Measurements from ENCODE around the gene SLC35C1.

DNA sequence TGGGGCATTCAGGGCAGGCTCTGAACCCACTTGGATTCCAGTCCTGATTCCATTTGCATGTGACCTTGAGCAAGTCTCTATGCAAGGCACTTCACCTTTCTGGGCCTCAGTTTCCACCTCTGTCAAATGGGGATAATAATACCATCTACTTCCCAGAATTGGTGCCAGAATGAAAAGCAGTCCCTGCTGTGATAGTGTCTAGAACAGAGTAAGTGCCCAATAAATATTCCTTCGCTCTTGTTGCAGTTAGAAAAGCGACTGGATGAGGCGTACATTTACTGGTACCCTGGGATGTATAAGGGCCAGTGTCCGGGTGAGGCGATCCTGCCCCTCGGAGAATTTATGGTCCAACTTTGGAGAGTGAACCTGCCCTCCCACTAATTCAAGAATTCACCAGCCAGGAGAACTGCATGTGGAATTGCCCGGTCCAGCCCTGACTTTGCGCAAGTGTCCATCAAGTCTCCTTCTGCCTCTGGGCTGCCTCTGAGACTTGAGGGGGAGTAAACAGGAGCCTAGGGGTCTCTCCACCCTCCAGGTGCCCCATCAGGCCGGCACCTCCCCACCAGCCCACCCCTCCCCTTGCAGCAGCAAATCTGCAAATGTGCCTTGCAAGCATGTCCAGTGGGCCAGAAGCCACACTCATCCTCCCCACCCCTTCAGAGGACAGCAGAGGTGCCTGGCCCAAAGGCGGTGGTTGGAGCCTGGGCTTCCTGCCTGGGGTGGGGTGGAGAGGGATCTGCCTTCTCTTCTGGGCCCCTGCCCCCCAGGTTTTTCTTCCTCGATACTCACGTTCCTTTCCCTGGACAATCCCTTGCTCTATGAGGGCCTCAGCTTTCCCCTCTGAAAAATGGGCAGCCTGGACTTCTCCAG is 30.9 kb upstream of the SLC35C1 start:
- TF ChIP-seq, protein P1, sequence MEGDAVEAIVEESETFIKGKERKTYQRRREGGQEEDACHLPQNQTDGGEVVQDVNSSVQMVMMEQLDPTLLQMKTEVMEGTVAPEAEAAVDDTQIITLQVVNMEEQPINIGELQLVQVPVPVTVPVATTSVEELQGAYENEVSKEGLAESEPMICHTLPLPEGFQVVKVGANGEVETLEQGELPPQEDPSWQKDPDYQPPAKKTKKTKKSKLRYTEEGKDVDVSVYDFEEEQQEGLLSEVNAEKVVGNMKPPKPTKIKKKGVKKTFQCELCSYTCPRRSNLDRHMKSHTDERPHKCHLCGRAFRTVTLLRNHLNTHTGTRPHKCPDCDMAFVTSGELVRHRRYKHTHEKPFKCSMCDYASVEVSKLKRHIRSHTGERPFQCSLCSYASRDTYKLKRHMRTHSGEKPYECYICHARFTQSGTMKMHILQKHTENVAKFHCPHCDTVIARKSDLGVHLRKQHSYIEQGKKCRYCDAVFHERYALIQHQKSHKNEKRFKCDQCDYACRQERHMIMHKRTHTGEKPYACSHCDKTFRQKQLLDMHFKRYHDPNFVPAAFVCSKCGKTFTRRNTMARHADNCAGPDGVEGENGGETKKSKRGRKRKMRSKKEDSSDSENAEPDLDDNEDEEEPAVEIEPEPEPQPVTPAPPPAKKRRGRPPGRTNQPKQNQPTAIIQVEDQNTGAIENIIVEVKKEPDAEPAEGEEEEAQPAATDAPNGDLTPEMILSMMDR (conservative IDR thresholded peaks at IDR 0.05; ENCODE audit: low read length) = no peak
- no peak for TF ChIP-seq EZH2phosphoT487 (IDR thresholded peaks at IDR 0.05; ENCODE audit: borderline replicate concordance)

Measured in Loucy (cell line).